ENCODE results near the gene KRTAP2-4.
"Not testable (repeated sequence)": the region's sequence is repeated elsewhere in the genome, so short reads cannot be mapped to it uniquely, and the experiment has no call there.

Gene KRTAP2-4

DNA sequence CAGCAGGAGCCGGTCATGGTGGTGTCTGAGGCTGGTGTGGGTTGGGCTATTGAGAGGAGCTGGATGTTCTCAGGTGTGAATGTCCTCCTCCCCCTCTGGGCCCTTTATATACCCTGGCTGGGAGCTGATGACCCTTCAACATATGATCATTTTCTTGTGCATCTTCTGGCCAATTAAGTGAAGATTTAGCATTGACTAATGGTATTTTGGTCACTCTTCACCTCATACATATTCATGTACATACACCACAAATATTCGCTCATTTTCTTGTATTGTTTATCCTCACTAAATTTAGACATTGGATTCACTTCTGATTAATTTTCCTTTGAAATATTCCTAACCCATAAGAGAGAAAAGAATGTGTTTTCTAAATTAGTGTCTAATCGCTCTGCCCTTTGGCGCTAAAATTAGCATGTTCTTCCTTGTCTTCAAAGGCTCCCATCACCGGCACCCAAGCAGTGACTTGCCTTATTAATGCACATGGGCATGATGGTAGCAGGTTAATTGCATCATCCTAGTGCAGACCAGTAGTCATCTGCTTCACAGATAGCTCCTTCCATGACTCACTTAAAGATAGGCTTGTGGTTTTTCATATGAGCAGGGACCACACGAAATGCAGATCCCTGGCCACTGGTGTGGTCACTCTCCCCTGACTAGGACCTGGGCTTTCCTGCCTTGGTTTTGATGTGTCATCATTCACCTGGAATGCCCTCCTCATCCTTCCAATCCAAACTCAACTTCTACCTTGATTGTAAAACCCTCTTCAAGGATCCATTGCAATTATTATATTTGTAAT is at the start of gene KRTAP2-4:
TSS of gene KRTAP2-4 (minus strand) at position 51 of the 796 bp plus-strand sequence. CDS start at position 17, 34 bp downstream.
- DNase-seq: no peak

- DNase-seq: no peak
Observed at GRCh38 chr17:41111151-41111885, 45.6 kb upstream of the KRTAP2-4 start.

- DNase-seq: not testable (repeated sequence)
Observed at GRCh38 chr17:41108728-41109386, 43.2 kb upstream of the KRTAP2-4 start.

DNA sequence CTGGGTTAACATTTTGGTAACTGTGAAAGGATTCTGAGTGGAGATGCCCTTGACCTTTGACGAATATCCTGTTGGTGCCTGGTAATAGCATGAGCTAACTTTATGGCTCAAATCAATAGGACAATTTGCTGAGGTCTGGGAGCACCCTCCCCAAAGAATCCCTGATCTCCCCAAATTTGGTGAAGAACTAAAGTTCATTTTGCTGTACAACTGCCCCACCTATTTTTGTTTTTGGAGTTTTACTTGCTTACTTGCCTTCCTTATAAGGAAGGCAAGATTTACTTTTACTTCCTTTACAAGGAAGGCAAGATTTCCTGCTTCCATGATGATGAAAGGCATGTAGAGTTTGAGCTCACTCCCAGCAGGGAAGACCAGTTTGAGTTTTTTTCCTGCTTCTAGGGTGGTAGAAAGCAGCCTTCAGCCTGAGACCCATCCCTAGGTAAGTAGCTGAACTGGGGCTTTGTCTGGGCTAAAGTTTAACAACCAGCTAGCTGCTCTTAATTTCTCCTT is 42.3 kb upstream of the KRTAP2-4 start:
- DNase-seq: no peak

DNA sequence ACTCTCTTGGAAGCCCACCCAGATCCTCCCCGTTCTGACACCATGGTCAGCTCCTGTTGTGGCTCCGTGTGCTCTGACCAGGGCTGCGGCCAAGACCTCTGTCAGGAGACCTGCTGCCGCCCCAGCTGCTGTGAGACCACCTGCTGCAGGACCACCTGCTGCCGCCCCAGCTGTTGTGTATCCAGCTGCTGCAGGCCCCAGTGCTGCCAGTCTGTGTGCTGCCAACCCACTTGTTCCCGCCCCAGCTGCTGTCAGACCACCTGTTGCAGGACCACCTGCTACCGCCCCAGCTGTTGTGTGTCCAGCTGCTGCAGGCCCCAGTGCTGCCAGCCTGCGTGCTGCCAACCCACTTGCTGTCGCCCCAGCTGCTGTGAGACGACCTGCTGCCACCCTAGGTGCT is 39.7 kb upstream of the KRTAP2-4 start, which contains the start of gene KRTAP4-9:
TSS of gene KRTAP4-9 (plus strand) at position 43 of the 400 bp plus-strand sequence. CDS start at position 43, 0 bp downstream.
- not testable (repeated sequence) for DNase-seq

DNA sequence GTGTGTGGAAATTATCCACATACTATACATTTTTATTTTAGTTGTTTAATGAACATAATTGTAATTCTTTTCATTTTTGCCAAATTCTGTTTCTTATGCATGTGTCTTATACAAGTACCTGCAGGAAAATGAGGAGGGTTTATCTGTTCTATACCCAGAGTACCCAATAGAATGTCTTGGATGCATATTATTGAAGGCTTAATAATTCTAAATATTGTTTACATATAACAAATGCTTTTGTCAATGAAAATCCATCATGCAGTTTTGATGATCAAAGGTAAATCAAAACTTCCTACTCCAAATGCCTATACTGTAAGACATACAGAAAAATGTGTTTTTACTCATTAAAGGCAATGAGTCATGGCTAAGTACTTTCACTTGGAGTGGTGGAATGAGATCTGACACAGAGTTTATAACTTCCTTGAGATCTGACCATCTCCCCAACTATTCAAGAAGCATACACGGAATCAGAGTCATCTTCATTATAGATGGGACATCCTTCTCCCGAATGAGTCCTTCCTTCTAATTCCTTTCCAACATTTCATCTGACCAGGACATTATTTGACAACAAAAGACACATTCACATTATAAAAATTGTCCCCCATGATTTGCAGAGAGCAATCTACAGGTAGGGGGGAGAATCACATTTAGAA is 38.8 kb upstream of the KRTAP2-4 start:
- not testable (repeated sequence) for DNase-seq

- no peak for DNase-seq
Observed at GRCh38 chr17:41103896-41104295, 38.2 kb upstream of the KRTAP2-4 start.

GRCh38 chr17:41101586-41102259 is 36.0 kb upstream of the KRTAP2-4 start, which contains the start of gene KRTAP4-16:
KRTAP4-16 (minus strand) TSS chr17:41102209; CDS start chr17:41102209, 0 bp downstream.
- no peak for DNase-seq

DNA sequence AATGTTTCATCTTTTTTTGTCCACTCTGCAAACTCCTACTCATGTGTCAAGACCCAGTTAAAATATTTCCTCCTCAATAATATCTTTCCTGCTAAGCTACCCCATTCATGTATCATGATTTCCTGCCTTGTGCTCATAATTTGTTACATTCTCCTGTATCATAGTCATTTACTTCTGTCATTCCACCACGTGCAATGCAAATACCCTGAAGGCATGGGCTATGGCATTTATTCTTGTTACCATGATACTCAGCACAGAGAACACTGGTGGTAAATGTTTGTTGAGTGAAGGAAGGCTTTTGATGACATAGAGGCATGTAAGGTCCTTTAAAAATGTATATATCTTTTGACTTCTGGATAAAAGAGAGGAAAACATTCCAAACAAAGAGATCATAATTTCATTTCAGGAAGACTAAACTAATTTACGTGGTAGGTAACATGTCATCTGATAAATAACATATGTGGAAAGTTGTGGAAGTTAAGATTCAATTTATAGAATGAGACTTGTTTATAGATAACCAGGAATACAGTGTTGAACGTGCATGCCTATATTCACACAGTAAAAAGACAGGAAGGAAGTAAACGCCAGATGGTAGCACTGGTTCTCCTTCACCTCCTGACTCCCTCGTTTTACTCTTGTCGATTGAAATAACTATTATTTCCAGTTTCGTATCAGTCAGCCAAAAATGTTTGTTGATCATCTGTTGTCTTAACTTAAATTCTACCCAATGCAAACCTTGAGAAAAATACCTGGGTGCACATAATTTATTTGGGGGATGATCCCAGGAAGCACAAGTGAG is 34.2 kb upstream of the KRTAP2-4 start:
- DNase-seq: not testable (repeated sequence)

DNA sequence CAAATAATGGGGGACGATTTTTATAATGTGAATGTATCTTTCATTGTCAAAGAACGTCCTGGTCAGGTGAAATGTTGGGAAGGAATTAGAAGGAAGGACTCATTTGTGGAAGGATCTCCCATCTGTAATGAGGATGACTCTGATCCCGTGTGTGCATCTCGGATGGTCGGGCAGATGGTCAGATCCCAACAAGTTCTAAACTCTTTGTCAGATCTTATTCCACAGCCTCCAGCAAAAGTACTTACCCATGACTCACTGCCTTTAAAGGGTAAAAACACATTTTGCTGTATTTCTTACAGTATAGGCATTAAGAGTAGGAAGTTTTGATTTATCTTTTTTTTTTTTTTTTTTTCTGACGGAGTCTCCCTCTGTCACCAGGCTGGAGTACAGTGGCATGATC is 32.8 kb upstream of the KRTAP2-4 start:
- no peak for DNase-seq

GRCh38 chr17:41098042-41098441 is 32.4 kb upstream of the KRTAP2-4 start, which contains the start of gene KRTAP4-8:
KRTAP4-8 (minus strand) TSS chr17:41098142; CDS start chr17:41098084, 58 bp downstream.
- DNase-seq: no peak

DNA sequence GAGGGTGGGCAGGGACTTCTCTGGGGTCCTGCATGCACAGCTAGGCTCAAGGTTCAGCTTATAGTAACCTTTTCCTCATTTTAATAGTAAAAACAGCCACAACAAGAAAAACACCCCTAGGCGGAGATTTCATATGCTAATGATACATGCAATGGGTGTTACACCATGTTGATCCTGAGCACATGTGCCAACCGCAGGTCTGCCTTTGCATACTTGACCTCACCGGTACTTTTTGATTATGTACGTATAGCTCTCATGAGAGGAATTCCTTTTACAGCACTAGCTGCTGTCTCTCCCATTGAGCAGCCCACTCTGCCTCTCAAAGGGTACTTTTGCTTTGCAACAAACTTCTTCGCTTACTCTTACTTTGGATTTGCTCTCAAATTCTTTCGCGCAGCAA is 30.4 kb upstream of the KRTAP2-4 start:
- no peak for DNase-seq

DNA sequence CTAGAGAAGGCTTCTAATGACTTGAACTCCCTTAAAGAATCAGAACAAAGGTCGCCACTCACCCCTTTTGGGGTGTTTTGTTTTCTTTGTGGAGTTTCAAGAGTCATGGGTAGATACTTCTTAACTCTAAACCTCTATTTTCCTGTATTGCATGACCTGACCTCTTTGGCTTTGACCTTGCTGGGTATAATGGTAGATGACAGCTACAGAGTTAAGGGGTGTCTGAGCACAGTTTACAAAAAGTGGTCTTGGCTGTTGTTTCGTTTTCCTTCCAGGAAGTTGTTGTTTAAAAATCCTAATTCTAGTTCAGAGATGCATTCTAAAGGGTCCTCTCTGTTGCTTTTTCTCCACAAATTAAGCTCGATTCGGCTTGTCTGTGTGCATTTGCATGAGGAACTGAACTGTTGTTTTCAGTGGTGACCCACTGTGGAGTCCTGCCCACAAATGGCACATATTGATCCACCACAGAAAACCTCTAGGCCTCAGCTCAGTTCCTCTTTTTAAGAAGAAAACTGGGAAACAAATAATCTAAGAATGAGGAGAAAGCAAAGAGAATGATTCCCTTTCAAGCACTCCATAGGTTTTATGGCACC is 23.2 kb upstream of the KRTAP2-4 start:
- DNase-seq: not testable (repeated sequence)

DNA sequence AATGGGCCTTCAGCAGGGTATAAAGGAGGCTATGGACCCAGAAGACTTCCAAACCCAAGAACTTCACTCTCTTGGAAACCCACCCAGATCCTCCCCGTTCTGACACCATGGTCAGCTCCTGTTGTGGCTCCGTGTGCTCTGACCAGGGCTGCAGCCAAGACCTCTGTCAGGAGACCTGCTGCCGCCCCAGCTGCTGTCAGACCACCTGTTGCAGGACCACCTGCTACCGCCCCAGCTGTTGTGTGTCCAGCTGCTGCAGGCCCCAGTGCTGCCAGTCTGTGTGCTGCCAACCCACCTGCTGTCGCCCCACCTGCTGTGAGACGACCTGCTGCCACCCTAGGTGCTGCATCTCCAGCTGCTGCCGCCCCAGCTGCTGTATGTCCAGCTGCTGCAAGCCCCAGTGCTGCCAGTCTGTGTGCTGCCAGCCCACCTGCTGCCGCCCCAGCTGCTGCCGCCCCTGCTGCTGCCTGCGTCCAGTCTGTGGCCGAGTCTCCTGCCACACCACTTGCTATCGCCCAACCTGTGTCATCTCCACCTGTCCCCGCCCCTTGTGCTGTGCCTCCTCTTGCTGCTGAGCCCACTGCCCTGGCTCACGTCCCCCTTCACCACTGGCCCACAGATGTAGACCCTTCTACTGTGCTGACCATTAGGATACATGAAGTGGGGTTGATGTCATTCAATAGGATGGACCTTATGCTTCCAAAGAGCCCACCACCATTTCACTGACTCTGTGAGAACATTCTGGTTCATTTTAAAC is 18.6 kb upstream of the KRTAP2-4 start, which contains the start of gene KRTAP4-7:
TSS of gene KRTAP4-7 (plus strand) at position 51 of the 757 bp plus-strand sequence. CDS start at position 108, 57 bp downstream.
- not testable (repeated sequence) for DNase-seq

DNA sequence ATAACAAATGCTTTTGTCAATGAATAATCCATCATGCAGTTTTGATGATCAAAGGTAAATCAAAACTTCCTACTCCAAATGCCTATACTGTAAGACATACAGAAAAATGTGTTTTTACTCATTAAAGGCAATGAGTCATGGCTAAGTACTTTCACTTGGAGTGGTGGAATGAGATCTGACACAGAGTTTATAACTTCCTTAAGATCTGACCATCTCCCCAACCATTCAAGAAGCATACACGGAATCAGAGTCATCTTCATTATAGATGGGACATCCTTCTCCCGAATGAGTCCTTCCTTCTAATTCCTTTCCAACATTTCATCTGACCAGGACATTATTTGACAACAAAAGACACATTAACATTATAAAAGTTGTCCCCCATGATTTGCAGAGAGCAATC is 17.7 kb upstream of the KRTAP2-4 start:
- not testable (repeated sequence) for DNase-seq

DNA sequence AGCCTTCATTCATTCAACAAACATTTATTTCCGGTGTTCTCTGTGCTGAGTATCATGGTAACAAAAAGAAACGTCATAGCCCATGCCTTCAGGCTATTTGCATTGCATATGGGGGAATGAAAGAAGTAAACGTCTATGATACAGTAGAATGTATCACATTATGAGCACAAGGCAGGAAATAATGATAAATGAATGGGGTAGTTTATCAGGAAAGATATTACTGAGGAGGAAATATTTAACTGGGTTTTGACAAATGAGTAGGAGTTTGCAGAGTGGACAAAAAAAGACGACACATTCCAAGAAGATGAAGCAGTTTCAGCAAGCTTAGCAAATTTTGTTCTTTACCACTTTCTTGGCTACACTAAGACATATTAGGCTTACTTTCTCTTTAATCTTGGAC is 16.9 kb upstream of the KRTAP2-4 start:
- DNase-seq: no peak

- no peak for DNase-seq
Observed at GRCh38 chr17:41076788-41077187, 11.1 kb upstream of the KRTAP2-4 start.

GRCh38 chr17:41073676-41074075 is 8.0 kb upstream of the KRTAP2-4 start:
- DNase-seq: no peak

All from amygdala (tissue), 56 donors.